Smooth muscle cell (in vitro differentiated cells): ENCODE results near the gene GNB2. TPM values are rescaled to one million over a fixed set of nuclear protein-coding genes. Genes with fewer than 3 reads are reported as not detected.

ENCODE experiments used
- DNase-seq: peaks from one replicate; lab custom pipeline; 2025; ENCODE audit not compliant: unreplicated experiment; lab: John Stamatoyannopoulos, UW
- H2AFZ ChIP-seq: fragments of 200-600 bp; sonication (generic); 2 replicates; pipeline ENCODE4 v1.6.0; 2016; ENCODE audit warnings: antibody characterized with exemption, low read depth, mild to moderate bottlenecking
- H3F3A ChIP-seq: fragments of 200-600 bp; sonication (generic); 2 replicates; pipeline ENCODE4 v1.6.0; 2017; ENCODE audit warnings: antibody characterized with exemption, low read depth
- H3K27ac ChIP-seq: fragments of 200-600 bp; sonication (generic); 2 replicates; pipeline ENCODE4 v1.5.1; 2016; ENCODE audit warnings: low read depth, mild to moderate bottlenecking
- H3K27me3 ChIP-seq: fragments of 200-600 bp; sonication (generic); 2 replicates; pipeline ENCODE4 v1.6.1; 2016; ENCODE audit warnings: low read depth, mild to moderate bottlenecking
- H3K36me3 ChIP-seq: fragments of 200-600 bp; sonication (generic); 2 replicates; pipeline ENCODE4 v1.5.1; 2016; ENCODE audit warnings: low read depth
- H3K4me1 ChIP-seq: fragments of 200-600 bp; sonication (generic); 2 replicates; pipeline ENCODE4 v1.5.1; 2016; ENCODE audit warnings: low read depth
- H3K4me2 ChIP-seq: fragments of 200-600 bp; sonication (generic); 2 replicates; pipeline ENCODE4 v1.6.0; 2016; ENCODE audit warnings: mild to moderate bottlenecking
- H3K4me3 ChIP-seq: fragments of 200-600 bp; sonication (generic); 2 replicates; pipeline ENCODE4 v1.5.1; 2016; ENCODE audit warnings: mild to moderate bottlenecking
- H3K79me2 ChIP-seq: fragments of 200-600 bp; sonication (generic); 2 replicates; pipeline ENCODE4 v1.6.0; 2016; ENCODE audit warnings: low read depth, mild to moderate bottlenecking
- H3K9ac ChIP-seq: fragments of 200-600 bp; sonication (generic); 2 replicates; pipeline ENCODE4 v1.6.0; 2016; ENCODE audit warnings: low read depth
- H3K9me3 ChIP-seq: fragments of 200-600 bp; sonication (generic); replicated peaks from 2 replicates; pipeline ENCODE4 v1.5.1; 2016; ENCODE audit warnings: low read depth
- H4K20me1 ChIP-seq: fragments of 200-600 bp; sonication (generic); 2 replicates; pipeline ENCODE4 v1.6.0; 2016; ENCODE audit warnings: low read depth
- WGBS: methylation state at CpG from one replicate; pipeline ENCODE4 v1.1.7; 2016; ENCODE audit warnings: low lambda C conversion rate; 5-methylcytosine and 5-hydroxymethylcytosine counted together
- polyA plus RNA-seq: library from polyadenylated mRNA; unstranded; fragments of >200 nt; fragmentation: Nextera tagmentation; extraction: Ambion mirVana; gene quantifications from 2 replicates; pipeline ENCODE4 v1.2.1, GENCODE V29; 2016
- total RNA-seq: library from RNA; depleted of rRNA; stranded (reverse); fragments of >200 nt; gene quantifications from 2 replicates; pipeline ENCODE4 v1.2.3, GENCODE V29; 2014
- TF ChIP-seq, protein P1 (sequence below): fragments of 200-600 bp; sonication (generic); IDR thresholded peaks from 2 replicates; pipeline ENCODE4 v1.5.1; 2017; ENCODE audit warnings: borderline replicate concordance, mild to moderate bottlenecking, antibody characterized with exemption; ENCODE audit not compliant: insufficient read depth, poor library complexity, severe bottlenecking

Gene GNB2
- total and polyA plus RNA-seq, 2 experiments from 2014 or later = 90.7 to 219 TPM

DNA sequence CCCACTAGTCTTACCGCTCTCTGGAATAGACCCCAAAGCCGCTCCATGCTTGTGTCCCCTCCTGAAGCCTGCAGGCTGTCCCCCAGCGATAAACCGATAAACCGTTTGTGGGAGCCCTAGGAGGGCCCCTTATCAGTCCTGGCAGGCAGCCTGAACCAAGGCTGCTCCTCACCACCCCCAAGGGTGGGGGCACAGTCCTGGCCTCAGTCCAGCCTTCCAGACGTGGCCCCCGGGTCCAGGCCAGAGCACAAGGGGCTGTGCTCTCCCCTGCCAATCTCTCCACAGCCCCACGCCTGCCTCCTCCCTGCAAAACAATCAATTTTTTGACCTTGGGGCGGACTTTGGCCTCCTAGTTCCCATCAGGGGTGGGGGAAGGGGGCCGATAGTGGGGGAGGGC lies 32.1 kb upstream of the GNB2 start, which contains the start of gene TFR2:
Gene TFR2 (minus strand): TSS at position 90 of the 397 bp plus-strand sequence. CDS start 43 bp downstream, at position 47.
- no peak within 1 kb of the TSS for H3K27ac ChIP-seq
- no peak for DNase-seq
- H3K4me3 ChIP-seq = no peak within 1 kb of the TSS
- no peaks in the 10 kb centered on the region for H3K9me3 ChIP-seq
- H4K20me1 ChIP-seq = no peaks in the 10 kb centered on the region
- H3K79me2 ChIP-seq = no peaks in the 10 kb centered on the region
- WGBS = 93% methylated on average over 9 of the region's 10 CpGs
- no peak within 1 kb of the TSS for H3K9ac ChIP-seq
- H3K4me1 ChIP-seq = no peaks in the 10 kb centered on the region
- no peaks in the 10 kb centered on the region for H3K27me3 ChIP-seq
- TF ChIP-seq, protein P1, sequence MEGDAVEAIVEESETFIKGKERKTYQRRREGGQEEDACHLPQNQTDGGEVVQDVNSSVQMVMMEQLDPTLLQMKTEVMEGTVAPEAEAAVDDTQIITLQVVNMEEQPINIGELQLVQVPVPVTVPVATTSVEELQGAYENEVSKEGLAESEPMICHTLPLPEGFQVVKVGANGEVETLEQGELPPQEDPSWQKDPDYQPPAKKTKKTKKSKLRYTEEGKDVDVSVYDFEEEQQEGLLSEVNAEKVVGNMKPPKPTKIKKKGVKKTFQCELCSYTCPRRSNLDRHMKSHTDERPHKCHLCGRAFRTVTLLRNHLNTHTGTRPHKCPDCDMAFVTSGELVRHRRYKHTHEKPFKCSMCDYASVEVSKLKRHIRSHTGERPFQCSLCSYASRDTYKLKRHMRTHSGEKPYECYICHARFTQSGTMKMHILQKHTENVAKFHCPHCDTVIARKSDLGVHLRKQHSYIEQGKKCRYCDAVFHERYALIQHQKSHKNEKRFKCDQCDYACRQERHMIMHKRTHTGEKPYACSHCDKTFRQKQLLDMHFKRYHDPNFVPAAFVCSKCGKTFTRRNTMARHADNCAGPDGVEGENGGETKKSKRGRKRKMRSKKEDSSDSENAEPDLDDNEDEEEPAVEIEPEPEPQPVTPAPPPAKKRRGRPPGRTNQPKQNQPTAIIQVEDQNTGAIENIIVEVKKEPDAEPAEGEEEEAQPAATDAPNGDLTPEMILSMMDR = no peak
- no peaks in the 10 kb centered on the region for H3K36me3 ChIP-seq
- H2AFZ ChIP-seq = no peak within 1 kb of the TSS
- no peak within 1 kb of the TSS for H3K4me2 ChIP-seq
- H3F3A ChIP-seq = no peaks in the 10 kb centered on the region

DNA sequence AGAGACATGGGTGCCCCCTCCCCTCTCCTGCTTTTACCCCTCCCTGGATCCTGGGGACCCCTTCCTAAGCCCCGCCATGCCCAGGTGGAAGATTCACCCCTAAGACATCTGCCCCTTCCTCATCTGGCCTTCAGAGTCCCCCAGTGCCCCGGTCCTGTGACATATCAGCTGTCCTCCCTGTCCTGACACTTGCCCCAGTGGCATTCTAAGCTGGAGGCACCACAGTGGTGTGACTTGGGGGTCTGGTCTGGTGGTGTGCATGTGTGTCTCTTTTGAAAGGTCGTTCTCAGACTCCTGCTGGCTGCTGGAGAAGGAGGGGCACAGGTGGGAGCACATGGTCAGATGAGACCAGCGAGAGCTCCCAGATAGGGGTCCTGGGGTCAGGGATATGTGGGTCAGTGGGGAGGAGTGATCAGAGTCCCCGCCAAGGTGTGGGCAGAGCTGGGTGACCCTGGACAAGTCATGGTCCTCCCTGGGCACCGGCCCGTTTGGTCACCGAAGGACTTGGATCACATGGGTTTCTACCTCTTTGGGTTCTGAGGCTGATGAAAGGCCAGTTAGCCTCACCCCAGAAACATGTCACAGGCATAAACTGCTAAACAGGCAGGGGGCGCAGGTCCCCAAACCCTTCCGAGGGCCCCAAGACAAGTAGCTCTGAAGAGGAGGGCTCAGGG lies 31.5 kb upstream of the GNB2 start:
- Histone ChIP-seq H3F3A (no peaks in the 10 kb centered on the region), H4K20me1 (no peaks in the 10 kb centered on the region), H3K4me2 (no peak overlapping the region), H3K9ac (no peak overlapping the region), H3K4me3 (no peak overlapping the region), H3K27ac (no peak overlapping the region), H3K36me3 (no peaks in the 10 kb centered on the region), H3K4me1 (no peaks in the 10 kb centered on the region), H3K9me3 (no peaks in the 10 kb centered on the region), H3K79me2 (no peaks in the 10 kb centered on the region), H3K27me3 (no peaks in the 10 kb centered on the region), H2AFZ (no peak overlapping the region)
- TF ChIP-seq, protein P1 = no peak
- 91% methylated on average over 10 of the region's 10 CpGs for WGBS
- no peak for DNase-seq

DNA sequence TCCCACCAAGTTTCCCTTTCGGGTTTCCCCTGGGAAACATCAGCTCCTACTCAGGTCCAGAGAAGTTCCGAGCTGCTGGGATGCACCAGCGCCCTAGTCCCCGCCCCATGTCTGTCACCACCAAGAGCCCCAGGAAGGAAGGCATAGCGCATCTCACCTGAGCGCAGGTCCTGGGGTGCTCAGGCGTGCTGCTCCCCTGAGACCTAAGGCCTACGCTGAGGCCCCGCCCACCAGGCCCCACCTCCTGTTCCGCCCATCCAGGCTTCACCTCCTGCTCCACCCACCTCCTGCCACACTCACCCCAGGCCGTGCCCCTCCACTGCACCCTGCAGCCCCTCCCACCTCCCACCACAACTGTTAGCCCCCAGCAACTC lies 31.0 kb upstream of the GNB2 start:
- no peak for DNase-seq
- 81% methylated on average over 8 of the region's 11 CpGs for WGBS

More for the DNA sequence above, 31.0 kb upstream of the GNB2 start:
- Histone ChIP-seq H2AFZ (no peak overlapping the region), H3K9me3 (no peaks in the 10 kb centered on the region), H3K79me2 (no peaks in the 10 kb centered on the region), H3K4me2 (no peak overlapping the region), H4K20me1 (no peaks in the 10 kb centered on the region), H3K36me3 (no peaks in the 10 kb centered on the region), H3F3A (no peaks in the 10 kb centered on the region), H3K9ac (no peak overlapping the region), H3K4me1 (no peaks in the 10 kb centered on the region), H3K27ac (no peak overlapping the region), H3K27me3 (no peaks in the 10 kb centered on the region), H3K4me3 (no peak overlapping the region)
- TF ChIP-seq, protein P1 = no peak
